Neural progenitor cell (in vitro differentiated cells): ENCODE data around the gene STXBP3.

ENCODE experiments used
- CTCF ChIP-seq: fragments of 200-600 bp; sonication (generic); IDR thresholded peaks from 2 replicates; pipeline ENCODE4 v1.5.1; 2017; ENCODE audit warnings: antibody characterized with exemption, mild to moderate bottlenecking
- EZH2 ChIP-seq: fragments of 200-600 bp; sonication (generic); IDR thresholded peaks from 2 replicates; pipeline ENCODE4 v1.6.1; 2017; ENCODE audit warnings: antibody characterized with exemption, mild to moderate bottlenecking, moderate library complexity

DNA sequence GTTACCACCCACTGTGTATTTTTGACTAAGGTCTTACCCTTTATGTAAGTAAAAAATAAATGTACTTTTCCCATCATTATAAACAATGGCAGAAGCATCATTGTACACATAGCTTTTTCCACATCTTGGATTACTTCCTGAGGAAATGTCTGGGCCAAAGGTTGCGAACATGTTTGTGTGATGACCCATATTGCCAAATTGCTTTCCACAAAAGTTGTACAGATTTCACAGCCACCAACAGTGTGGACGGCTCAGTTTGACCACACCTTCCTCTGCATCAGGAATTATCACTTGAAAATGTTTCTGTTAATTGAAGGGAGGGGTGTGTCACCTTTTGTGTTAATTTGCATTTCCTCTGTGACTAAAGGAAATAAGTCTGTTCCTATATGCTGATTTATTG lies 84.8 kb downstream of the STXBP3 start:
- TF ChIP-seq EZH2 (no peak), CTCF (no peak)
